Measurements from ENCODE around the gene DDX10.

The DDX10 gene

GRCh38 chr11:108624196-108624925 lies 40.5 kb upstream of the DDX10 start:
- H3K4me3 ChIP-seq (ENCODE audit: low read depth, low read length), result no peak overlapping the region
- TF ChIP-seq CTCF (IDR thresholded peaks at IDR 0.05; ENCODE audit: borderline replicate concordance, insufficient read depth, low read depth, low read length), result no peak

DNA sequence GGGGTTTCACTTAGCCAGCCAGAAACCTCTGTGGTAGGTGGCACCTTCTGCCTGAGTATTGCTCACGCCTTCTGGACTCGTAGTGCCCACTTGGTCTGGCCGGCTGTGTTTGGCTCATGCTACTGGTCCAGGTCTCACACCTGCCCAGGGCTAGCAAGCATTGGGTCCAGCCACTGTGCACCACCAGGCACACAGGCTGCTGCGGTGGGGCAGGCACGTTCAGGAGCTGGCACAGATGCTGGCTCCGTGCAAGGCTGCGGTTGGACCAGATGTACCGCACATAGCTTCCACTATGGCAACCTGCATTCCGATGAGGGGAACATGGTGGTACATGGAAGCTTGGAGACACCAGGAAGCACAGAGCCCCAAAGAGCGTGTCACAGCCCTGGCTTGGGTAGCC lies 36.5 kb upstream of the DDX10 start:
- no peak for TF ChIP-seq CTCF (IDR thresholded peaks at IDR 0.05; ENCODE audit: borderline replicate concordance, insufficient read depth, low read depth, low read length)
- no peak overlapping the region for H3K4me3 ChIP-seq (ENCODE audit: low read depth, low read length)

DNA sequence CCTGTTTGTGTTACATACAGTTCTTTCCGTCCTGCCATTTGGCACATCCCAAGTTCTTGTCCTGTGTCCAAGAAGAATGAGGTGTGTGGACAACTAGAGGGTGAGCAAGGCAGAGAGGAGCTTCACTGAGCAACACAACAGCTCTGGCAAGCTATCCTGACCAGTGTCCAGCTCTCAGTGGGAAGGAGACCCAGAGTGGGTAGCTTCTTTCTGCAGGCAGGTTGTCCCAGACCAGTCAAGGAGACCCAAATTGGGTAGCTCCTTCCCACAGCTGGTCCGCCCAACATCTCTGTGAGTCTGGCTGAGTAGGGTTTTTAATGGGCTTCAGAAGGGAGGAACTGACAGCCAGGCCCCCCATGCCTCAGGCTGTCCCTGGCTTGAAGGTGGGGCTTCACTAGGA lies 36.1 kb upstream of the DDX10 start:
- H3K4me3 ChIP-seq (ENCODE audit: low read depth, low read length), result no peak overlapping the region
- TF ChIP-seq CTCF (IDR thresholded peaks at IDR 0.05; ENCODE audit: borderline replicate concordance, insufficient read depth, low read depth, low read length), result no peak

DNA sequence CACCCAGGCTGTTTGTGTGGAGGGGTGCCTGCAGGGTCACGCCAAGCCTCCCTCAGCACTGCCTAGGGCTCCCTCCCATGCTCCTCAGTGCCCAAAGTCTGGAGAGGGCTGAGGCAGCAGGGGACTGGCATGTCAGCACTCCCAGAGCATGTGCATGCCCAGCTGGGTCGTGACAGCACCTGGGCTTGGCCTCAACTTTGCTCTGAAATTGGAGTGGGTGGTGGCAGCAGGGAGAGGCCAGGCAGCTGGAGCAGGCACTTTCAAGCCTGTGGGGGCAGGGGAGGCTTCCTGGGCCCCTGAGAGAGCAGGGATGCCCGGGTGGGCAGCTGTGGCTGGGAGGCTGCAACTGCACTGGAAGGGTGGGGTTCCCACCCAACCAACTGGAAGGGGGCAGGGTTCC lies 35.6 kb upstream of the DDX10 start:
- H3K4me3 ChIP-seq (ENCODE audit: low read depth, low read length), result no peak overlapping the region
- no peak for TF ChIP-seq CTCF (IDR thresholded peaks at IDR 0.05; ENCODE audit: borderline replicate concordance, insufficient read depth, low read depth, low read length)

GRCh38 chr11:108632041-108632704 lies 32.7 kb upstream of the DDX10 start:
- H3K4me3 ChIP-seq (ENCODE audit: low read depth, low read length), result no peak overlapping the region

GRCh38 chr11:108635106-108635505 lies 29.8 kb upstream of the DDX10 start:
- H3K4me3 ChIP-seq (ENCODE audit: low read depth, low read length), result no peak overlapping the region
- no peak for TF ChIP-seq CTCF (IDR thresholded peaks at IDR 0.05; ENCODE audit: borderline replicate concordance, insufficient read depth, low read depth, low read length)

More at GRCh38 chr11:108632041-108632704, 32.7 kb upstream of the DDX10 start:
- no peak for TF ChIP-seq CTCF (IDR thresholded peaks at IDR 0.05; ENCODE audit: borderline replicate concordance, insufficient read depth, low read depth, low read length)

DNA sequence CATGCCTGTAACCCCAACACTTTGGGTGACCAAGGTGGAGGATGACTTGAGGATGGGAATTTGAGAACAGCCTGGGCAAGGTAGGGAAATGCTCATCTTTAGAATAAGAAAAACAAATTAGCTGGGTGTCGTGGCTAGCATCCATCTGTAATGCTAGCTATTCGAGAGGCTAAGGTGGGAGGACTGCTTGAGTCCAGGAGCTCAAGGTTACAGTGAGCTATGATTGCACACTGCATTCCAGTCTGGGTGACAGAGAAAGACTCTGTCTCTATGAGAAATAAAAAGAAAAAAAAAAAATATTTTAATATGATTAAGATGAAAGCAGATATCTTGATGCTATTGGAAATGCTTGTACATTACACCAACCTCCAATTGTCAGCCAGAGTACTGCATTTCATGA lies 28.6 kb upstream of the DDX10 start:
- no peak overlapping the region for H3K4me3 ChIP-seq (ENCODE audit: low read depth, low read length)
- TF ChIP-seq CTCF (IDR thresholded peaks at IDR 0.05; ENCODE audit: borderline replicate concordance, insufficient read depth, low read depth, low read length), result no peak
